ENCODE data around the gene SHROOM2.

DNA sequence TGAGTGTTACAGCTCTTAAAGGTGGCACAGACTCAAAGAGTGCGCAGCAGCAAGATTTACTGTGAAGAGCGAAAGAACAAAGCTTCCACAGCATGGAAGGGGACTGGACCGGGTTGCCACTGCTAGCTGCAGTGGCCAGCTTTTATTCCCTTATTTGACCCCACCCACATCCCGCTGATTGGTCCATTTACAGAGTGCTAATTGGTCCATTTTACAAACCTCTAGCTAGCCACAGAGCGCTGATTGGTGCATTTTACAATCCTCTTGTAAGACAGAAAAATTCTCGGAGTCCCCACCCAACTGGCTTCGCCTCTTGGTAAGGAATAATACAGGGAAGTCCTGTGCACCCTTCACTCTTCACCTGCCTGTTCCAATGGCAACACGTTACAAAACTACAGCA is 1.9 kb upstream of the SHROOM2 start:
- TF ChIP-seq, protein P1, sequence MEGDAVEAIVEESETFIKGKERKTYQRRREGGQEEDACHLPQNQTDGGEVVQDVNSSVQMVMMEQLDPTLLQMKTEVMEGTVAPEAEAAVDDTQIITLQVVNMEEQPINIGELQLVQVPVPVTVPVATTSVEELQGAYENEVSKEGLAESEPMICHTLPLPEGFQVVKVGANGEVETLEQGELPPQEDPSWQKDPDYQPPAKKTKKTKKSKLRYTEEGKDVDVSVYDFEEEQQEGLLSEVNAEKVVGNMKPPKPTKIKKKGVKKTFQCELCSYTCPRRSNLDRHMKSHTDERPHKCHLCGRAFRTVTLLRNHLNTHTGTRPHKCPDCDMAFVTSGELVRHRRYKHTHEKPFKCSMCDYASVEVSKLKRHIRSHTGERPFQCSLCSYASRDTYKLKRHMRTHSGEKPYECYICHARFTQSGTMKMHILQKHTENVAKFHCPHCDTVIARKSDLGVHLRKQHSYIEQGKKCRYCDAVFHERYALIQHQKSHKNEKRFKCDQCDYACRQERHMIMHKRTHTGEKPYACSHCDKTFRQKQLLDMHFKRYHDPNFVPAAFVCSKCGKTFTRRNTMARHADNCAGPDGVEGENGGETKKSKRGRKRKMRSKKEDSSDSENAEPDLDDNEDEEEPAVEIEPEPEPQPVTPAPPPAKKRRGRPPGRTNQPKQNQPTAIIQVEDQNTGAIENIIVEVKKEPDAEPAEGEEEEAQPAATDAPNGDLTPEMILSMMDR (IDR thresholded peaks at IDR 0.05), result no peak
- TF ChIP-seq POLR2A (IDR thresholded peaks at IDR 0.05), result no peak
